Endodermal cell (in vitro differentiated cells): ENCODE results near the gene AGO1. TPM values are rescaled to one million over a fixed set of nuclear protein-coding genes. Genes with fewer than 3 reads are reported as not detected.

Experiments used
- DNase-seq: peaks from one replicate; pipeline ENCODE4 v3.0.0-alpha.2; 2017
- H3K27ac ChIP-seq: 2 replicates; pipeline ENCODE4 v1.5.1; 2013; ENCODE audit warnings: mild to moderate bottlenecking, low read depth, low read length, moderate library complexity
- H3K27me3 ChIP-seq: 2 replicates; pipeline ENCODE4 v1.6.1; 2013; ENCODE audit warnings: mild to moderate bottlenecking, low read length, moderate library complexity; ENCODE audit not compliant: insufficient read depth, control insufficient read depth, poor library complexity, severe bottlenecking
- H3K36me3 ChIP-seq: 2 replicates; pipeline ENCODE4 v1.7.0; 2013; ENCODE audit warnings: mild to moderate bottlenecking, low read length, moderate library complexity; ENCODE audit not compliant: control insufficient read depth, insufficient read depth
- H3K4me1 ChIP-seq: one replicate; pipeline ENCODE4 v1.7.0; 2013; ENCODE audit warnings: low read length; ENCODE audit not compliant: control insufficient read depth, insufficient read depth
- H3K4me3 ChIP-seq: 2 replicates; pipeline ENCODE4 v1.5.1; 2013; ENCODE audit warnings: mild to moderate bottlenecking, low read length, moderate library complexity
- H3K9ac ChIP-seq: 2 replicates; pipeline ENCODE4 v1.6.1; 2013; ENCODE audit warnings: mild to moderate bottlenecking, low read length, moderate library complexity; ENCODE audit not compliant: poor library complexity, severe bottlenecking; ENCODE audit errors: extremely low read depth
- H3K9me3 ChIP-seq: 2 replicates; pipeline ENCODE4 v1.6.1; 2013; ENCODE audit warnings: mild to moderate bottlenecking, low read length, moderate library complexity; ENCODE audit not compliant: control insufficient read depth
- H3K27ac Mint-ChIP-seq: 2 replicates; pipeline ENCODE4 v1.8.0; 2020; ENCODE audit warnings: mixed read lengths
- H3K27me3 Mint-ChIP-seq: 2 replicates; pipeline ENCODE4 v1.8.0; 2021; ENCODE audit warnings: mild to moderate bottlenecking, mixed read lengths; ENCODE audit not compliant: insufficient read depth
- H3K36me3 Mint-ChIP-seq: 2 replicates; pipeline ENCODE4 v1.8.0; 2020; ENCODE audit warnings: low read depth, mixed read lengths
- H3K4me1 Mint-ChIP-seq: 2 replicates; pipeline ENCODE4 v1.8.0; 2020; ENCODE audit warnings: mixed read lengths
- H3K4me3 Mint-ChIP-seq: 2 replicates; pipeline ENCODE4 v1.8.0; 2020; ENCODE audit warnings: mild to moderate bottlenecking, moderate library complexity, mixed read lengths
- H3K9me3 Mint-ChIP-seq: 2 replicates; pipeline ENCODE4 v1.8.0; 2020; ENCODE audit warnings: mild to moderate bottlenecking, mixed read lengths
- WGBS, 2 experiments: methylation state at CpG; one replicate each; pipeline versions ENCODE4 v1.1.5 to v1.1.7; 2013; ENCODE audit warnings: missing lambda C conversion rate in 2 of 2, mixed read lengths in 1 of 2; ENCODE audit not compliant: insufficient coverage in 1 of 2, insufficient read length in 1 of 2; 5-methylcytosine and 5-hydroxymethylcytosine counted together
- total RNA-seq, 2 donors: library from RNA; stranded (reverse); fragmentation: NEBNext Ultra II Directional in 1 of 2; extraction: Animal tissue kit (Norgen Biotek cat#: 25700) in 1 of 2; gene quantifications; 2 replicates in 1 of 2; 3 replicates in 1 of 2; pipeline ENCODE4 v1.2.1, GENCODE V29; 2021
- TF ChIP-seq, protein P1 (sequence below): fragments of 200-600 bp; sonication (generic); conservative IDR thresholded peaks from 2 replicates; pipeline ENCODE4 v1.5.0; 2021; ENCODE audit warnings: antibody characterized with exemption, mild to moderate bottlenecking

The AGO1 gene
- total RNA-seq, 2 donors from 2014 or later = 54.5 to 65.7 TPM

DNA sequence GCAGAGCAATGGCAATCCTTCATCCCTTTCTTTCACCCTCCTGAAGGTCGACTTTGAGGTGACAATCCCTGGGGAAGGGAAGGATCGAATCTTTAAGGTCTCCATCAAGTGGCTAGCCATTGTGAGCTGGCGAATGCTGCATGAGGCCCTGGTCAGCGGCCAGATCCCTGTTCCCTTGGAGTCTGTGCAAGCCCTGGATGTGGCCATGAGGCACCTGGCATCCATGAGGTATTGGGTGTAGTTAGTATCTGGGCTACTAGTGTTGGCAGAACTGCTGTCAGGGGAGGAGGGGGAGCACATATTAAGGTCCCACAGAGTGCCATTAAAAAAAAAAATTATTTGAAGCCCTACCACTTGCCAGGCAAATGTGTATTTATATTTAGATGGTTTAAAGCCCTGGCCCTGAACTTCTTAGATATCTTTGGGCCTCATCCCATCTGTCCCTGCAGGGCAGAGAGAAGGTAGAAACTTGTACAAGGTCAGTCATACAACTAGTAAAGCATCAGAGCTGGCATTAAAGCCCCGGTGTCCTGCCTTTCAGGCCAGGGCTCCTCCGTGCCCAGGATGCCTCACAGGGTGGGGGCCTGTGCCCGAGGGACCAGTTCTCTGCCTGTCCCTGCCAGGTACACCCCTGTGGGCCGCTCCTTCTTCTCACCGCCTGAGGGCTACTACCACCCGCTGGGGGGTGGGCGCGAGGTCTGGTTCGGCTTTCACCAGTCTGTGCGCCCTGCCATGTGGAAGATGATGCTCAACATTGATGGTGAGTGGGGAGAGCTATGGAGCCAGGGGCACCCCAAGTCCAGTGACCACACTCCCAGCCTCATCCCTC is 10.3 kb downstream of the AGO1 start:
- TF ChIP-seq, protein P1, sequence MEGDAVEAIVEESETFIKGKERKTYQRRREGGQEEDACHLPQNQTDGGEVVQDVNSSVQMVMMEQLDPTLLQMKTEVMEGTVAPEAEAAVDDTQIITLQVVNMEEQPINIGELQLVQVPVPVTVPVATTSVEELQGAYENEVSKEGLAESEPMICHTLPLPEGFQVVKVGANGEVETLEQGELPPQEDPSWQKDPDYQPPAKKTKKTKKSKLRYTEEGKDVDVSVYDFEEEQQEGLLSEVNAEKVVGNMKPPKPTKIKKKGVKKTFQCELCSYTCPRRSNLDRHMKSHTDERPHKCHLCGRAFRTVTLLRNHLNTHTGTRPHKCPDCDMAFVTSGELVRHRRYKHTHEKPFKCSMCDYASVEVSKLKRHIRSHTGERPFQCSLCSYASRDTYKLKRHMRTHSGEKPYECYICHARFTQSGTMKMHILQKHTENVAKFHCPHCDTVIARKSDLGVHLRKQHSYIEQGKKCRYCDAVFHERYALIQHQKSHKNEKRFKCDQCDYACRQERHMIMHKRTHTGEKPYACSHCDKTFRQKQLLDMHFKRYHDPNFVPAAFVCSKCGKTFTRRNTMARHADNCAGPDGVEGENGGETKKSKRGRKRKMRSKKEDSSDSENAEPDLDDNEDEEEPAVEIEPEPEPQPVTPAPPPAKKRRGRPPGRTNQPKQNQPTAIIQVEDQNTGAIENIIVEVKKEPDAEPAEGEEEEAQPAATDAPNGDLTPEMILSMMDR = no peak
- no peak overlapping the region for H3K9ac ChIP-seq
- no peak for DNase-seq
- no peak overlapping the region for H3K27ac ChIP-seq
- no peaks in the 10 kb centered on the region for H3K4me1 Mint-ChIP-seq
- no peaks in the 10 kb centered on the region for H3K27me3 ChIP-seq
- no peak overlapping the region for H3K4me3 Mint-ChIP-seq
- H3K9me3 ChIP-seq = no peaks in the 10 kb centered on the region
- 94 to 100% methylated on average over 5 to 14 of the region's 14 CpGs for WGBS, 2 experiments
- H3K36me3 ChIP-seq = peaks cover 84% of the 10 kb centered on the region
- H3K36me3 Mint-ChIP-seq = peaks cover 80% of the 10 kb centered on the region
- no peaks in the 10 kb centered on the region for H3K27me3 Mint-ChIP-seq
- no peak overlapping the region for H3K4me3 ChIP-seq
- no peaks in the 10 kb centered on the region for H3K9me3 Mint-ChIP-seq
- H3K4me1 ChIP-seq = no peaks in the 10 kb centered on the region
- no peak overlapping the region for H3K27ac Mint-ChIP-seq

DNA sequence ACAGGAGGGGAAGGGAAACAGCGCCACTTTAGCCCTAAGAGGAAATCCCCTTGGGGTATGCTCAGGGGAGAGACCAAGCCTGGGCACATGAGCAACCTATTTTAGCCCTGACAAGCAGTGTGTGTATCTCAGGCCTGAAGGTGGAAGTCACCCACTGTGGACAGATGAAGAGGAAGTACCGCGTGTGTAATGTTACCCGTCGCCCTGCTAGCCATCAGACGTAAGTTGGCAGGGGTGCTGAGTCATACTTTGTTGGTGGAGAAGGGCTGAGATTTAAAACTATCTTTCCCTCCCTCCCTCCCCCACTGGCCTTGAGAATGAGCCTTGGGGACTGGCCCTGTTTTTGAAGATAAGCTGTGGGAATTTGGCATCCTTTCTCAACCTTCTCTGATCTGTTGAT is 11.2 kb downstream of the AGO1 start:
- H3K27ac ChIP-seq = no peak overlapping the region
- no peaks in the 10 kb centered on the region for H3K27me3 Mint-ChIP-seq
- peaks cover 83% of the 10 kb centered on the region for H3K36me3 ChIP-seq
- no peak overlapping the region for H3K4me3 ChIP-seq
- H3K4me3 Mint-ChIP-seq = no peak overlapping the region
- no peaks in the 10 kb centered on the region for H3K9me3 ChIP-seq
- TF ChIP-seq, protein P1 = no peak
- WGBS, 2 experiments = 86 to 100% methylated on average over 1 to 6 of the region's 6 CpGs
- no peaks in the 10 kb centered on the region for H3K4me1 Mint-ChIP-seq
- H3K36me3 Mint-ChIP-seq = peaks cover 80% of the 10 kb centered on the region
- H3K4me1 ChIP-seq = no peaks in the 10 kb centered on the region
- no peaks in the 10 kb centered on the region for H3K9me3 Mint-ChIP-seq
- H3K9ac ChIP-seq = no peak overlapping the region
- no peak for DNase-seq
- H3K27ac Mint-ChIP-seq = peak overlapping the region; percentile 35
- H3K27me3 ChIP-seq = no peaks in the 10 kb centered on the region

DNA sequence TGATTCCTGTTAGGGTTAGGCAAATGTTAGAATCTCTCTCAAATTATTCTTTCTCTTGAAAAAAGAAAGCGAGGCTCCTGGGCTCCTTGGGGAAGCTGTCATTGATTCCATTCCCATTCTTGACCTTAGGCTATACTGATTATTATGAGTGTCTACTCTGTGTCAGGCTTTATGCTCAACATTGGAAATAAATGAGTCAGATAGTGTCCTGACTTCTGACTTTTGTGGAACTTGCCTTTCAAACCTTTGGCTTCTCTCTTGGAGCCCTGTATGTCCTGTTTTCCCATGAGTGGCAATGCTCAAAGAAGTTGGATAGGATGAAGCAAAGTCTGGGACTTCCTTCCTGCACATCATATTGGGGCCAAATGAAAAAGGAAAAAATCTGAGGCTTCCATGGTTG is 11.6 kb downstream of the AGO1 start:
- Histone ChIP-seq H3K4me3 (no peak overlapping the region), H3K27me3 (no peaks in the 10 kb centered on the region), H3K9me3 (no peaks in the 10 kb centered on the region), H3K27ac (no peak overlapping the region), H3K9ac (no peak overlapping the region), H3K4me1 (no peaks in the 10 kb centered on the region), H3K36me3 (peaks cover 84% of the 10 kb centered on the region)
- H3K36me3 Mint-ChIP-seq = peaks cover 82% of the 10 kb centered on the region
- H3K4me3 Mint-ChIP-seq = no peak overlapping the region
- no peaks in the 10 kb centered on the region for H3K4me1 Mint-ChIP-seq
- H3K27me3 Mint-ChIP-seq = no peaks in the 10 kb centered on the region
- H3K27ac Mint-ChIP-seq = peak overlapping the region; percentile 35
- DNase-seq = no peak
- TF ChIP-seq, protein P1 = no peak
- H3K9me3 Mint-ChIP-seq = no peaks in the 10 kb centered on the region
- 100% methylated on average over 1 of the region's 1 CpG; no CpG with 5 or more reads in 1 of the 2 experiments for WGBS, 2 experiments
